GM18861 (cell line): ENCODE results near the gene STPG2.
A peak's percentile ranks its signal among the peaks of the same experiment; 100 is the strongest.
"Not testable (repeated sequence)": the region's sequence is repeated elsewhere in the genome, so short reads cannot be mapped to it uniquely, and the experiment has no call there.

Experiments
- ATAC-seq: cut with Tn5 transposase; IDR thresholded peaks from one replicate; pipeline ENCODE4 v1.9.1; 2021; ENCODE audit not compliant: unreplicated experiment

Gene STPG2

DNA sequence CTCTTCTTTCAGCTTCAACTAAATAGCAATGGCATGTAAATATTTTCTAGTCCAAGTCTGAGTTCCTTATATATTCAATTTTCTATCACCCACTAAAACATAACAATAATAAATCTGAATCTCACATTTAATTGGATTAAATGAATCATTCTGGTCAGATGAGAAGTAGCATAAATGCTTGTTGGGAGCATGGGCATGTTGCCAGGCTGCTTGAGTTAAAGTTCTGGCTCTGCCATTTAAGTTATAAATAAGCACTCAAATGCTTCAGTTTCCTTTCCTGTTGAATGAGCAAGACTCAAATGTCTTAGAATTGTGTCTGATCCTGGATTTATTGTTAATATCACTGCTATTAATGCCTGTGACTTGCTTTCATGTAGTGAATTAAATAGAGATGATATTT lies 496.3 kb downstream of the STPG2 start:
- ATAC-seq = no peak

DNA sequence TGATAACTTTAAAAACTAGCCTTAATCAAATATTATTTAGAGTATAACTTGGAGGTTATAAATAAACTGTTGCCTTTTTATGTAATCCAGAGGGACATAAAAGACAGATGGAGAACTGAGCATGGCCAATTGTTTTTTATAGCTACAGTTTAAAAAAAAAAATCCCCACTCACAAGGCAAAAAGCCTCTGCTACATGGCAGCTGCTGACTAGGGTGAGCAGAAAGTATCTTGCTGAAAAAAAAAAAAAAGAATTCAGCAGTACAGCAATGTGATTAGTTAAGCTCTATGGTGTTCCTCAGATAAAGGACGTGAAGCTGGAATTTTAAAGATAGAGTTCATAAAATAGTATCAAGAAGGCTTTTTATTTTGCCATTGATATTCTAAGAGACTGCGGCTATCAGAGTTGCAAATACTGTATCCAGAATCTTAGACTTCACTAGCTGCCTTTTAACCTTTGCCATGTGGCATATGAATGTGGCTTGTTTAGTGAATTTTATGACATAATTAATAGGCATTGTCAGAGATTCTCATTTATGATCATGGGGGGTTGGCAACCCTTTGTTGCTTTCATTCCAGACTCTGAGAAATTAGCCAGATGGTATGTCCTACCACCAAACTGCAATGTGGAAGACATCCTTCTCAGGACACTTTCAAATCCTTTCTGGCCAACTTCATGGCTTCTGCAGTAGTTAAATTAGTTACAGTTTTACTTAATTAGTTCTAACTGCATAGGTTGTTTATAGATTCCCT lies 498.0 kb downstream of the STPG2 start:
- no peak for ATAC-seq

- ATAC-seq = no peak
These were observed 500.1 kb downstream of the STPG2 start for GRCh38 chr4:97643179-97643578.

GRCh38 chr4:97639961-97640360 lies 503.3 kb downstream of the STPG2 start:
- ATAC-seq = no peak

- not testable (repeated sequence) for ATAC-seq
These were observed 509.4 kb downstream of the STPG2 start for GRCh38 chr4:97633831-97634230.

GRCh38 chr4:97627750-97628149 lies 515.5 kb downstream of the STPG2 start:
- ATAC-seq = no peak

GRCh38 chr4:97624204-97624603 lies 519.1 kb downstream of the STPG2 start:
- ATAC-seq = no peak

DNA sequence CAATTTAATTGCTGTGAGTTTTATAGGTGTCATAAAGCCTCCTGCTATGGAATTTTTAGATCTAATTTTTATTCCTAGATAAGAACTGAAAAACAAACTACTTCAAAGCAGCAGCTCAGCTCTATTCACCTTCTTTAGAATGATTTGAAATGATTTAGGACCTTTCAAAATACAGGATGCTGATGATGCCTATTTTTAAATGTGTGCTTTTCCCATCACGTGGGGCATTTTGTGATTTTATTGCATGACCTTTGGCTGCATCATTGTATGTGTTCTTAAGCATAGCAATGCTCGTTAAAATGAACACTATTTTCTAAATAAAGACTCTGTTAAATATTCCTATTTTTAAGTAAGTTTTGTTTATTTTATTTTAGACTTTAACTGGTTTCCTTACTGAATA lies 537.3 kb downstream of the STPG2 start:
- no peak for ATAC-seq

- no peak for ATAC-seq
These were observed 550.0 kb downstream of the STPG2 start for GRCh38 chr4:97593248-97593647.

GRCh38 chr4:97590266-97590665 lies 553.0 kb downstream of the STPG2 start:
- ATAC-seq = no peak

GRCh38 chr4:97589481-97590196 lies 553.6 kb downstream of the STPG2 start:
- ATAC-seq = no peak

DNA sequence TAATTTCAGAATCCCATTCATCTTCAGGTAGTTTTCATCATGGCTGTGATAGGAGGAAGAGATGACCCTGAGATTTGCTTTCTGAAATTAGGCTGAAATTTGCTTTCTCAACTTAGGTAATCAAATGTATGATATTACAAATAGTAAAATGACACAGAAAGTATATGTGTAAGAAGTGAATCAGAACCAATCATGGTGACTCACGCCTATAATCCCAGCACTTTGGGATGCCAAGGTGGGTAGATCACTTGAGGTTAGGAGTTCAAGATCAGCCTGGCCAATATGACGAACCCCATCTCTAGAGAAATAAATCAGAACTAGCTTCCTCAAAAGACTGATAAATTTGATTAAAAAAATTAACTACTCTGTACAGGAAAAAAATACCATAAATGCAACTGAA lies 555.4 kb downstream of the STPG2 start:
- ATAC-seq = no peak

DNA sequence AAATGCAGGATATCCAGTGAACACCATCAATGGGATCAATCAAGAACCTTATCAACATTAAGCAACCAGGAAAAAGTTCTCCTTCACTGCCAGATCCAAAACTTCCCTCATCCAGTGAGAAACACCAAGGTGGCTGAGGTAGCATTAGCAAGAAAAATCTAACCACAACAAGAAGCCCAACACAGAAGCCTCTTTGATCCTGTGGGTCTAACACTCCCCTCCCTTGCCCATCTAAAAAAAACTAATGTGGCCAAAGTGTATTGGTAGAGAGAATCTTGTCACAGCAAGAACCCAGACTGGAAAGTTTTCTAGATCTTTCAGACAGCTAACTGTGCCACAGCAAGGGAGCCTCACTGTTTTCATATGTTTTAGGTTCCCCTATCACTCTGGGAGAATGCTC lies 558.0 kb downstream of the STPG2 start:
- ATAC-seq = no peak

DNA sequence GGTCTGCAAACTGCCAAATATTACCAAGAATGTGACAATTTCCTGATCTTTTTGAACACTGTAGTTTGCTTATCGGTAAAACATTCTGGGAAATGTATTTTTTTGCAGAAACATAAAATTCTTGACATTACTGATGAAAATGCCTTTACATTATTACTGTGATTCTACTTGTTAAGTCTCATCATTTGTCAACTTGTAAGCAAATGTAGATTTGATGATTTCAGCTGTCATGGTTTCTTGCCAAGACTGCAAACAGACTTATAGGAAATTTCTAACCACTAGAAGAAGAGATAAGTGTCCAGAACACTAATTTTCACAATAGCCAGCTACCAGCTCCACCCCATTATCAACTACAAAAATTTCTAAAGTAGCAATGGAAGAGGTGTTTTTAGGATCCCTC lies 560.4 kb downstream of the STPG2 start:
- ATAC-seq = no peak

GRCh38 chr4:97577004-97577403 lies 566.3 kb downstream of the STPG2 start:
- ATAC-seq = no peak

DNA sequence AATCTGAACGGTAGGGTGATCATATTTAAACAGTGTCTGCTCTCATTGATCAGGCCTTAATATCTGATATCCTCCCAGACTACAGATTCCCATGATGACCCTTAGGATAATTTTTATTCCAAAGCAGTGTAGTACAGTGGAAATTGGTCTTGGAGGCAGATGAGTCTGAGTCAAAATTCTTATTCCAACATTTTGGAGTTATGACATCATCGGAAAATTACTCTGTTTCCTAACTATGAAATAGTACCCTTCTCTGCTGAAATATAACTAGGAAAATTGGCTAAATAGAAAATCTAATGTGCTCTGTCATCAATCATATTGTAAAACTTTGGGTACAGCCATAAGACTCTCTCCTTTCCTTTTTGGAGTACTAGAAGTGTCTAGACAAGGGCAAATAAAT lies 583.3 kb downstream of the STPG2 start:
- no peak for ATAC-seq

DNA sequence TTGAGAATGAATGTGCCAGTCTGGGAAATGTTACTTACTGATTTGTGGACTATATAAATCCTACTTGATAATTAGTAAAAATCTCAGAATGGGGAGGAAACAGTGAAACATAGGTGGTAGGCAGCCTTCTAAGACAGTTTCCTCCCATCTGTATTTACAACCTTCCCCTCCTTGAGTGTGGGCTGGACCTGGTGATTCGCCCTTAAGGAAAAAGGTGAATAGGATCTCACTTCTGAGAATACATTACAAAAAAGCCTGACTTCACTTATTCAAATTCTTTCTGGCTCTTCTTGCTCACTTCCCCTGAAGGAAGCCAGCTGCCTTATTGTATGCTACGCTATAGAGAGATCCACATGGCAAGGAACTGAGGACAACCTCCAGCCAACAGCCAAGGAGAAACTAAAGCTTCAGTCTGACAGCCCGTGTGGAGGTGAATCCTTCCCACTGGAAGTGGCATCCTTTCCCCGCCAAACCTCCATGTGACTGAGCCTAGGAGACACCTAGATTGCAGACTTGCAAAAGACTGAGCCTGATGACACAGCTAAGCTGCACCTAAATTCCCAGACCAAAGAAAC lies 585.0 kb downstream of the STPG2 start:
- ATAC-seq = no peak

DNA sequence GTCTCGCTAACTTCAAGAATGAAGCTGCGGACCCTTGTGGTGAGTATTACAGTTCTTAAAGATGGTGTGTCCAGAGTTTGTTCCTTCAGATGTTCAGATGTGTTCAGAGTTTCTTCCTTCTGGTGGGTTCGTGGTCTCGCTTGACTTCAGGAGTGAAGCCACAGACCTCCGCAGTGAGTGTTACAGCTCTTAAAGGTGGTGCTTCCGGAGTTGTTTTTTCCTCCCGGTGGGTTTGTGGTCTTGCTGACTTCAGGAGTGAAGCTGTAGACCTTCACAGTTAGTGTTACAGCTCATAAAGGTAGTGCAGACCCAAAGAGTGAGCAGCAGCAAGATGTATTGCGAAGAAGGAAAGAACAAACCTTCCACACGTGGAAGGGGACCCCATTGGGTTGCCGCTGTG lies 592.6 kb downstream of the STPG2 start:
- not testable (repeated sequence) for ATAC-seq

GRCh38 chr4:97548943-97549583 lies 594.2 kb downstream of the STPG2 start:
- peak; percentile 62 for ATAC-seq

GRCh38 chr4:97548186-97548585 lies 595.1 kb downstream of the STPG2 start:
- ATAC-seq = no peak

DNA sequence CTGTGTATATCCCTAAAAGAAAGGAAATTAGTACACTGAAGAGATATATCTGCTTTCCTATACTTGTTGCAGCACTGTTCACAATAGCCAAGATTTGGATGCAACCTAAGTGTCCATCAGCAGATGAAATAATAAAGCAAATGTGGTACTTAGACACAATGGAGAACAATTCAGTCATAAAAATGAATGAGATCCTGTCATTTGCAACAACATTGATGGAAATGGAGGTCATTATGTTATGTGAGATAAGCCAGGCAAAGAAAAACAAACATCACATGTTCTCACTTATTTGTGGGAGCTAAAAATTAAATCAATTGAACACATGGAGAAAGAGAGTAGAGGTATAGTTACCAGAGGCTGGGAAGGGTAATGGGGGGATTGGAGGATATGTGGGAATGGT lies 611.9 kb downstream of the STPG2 start:
- no peak for ATAC-seq

DNA sequence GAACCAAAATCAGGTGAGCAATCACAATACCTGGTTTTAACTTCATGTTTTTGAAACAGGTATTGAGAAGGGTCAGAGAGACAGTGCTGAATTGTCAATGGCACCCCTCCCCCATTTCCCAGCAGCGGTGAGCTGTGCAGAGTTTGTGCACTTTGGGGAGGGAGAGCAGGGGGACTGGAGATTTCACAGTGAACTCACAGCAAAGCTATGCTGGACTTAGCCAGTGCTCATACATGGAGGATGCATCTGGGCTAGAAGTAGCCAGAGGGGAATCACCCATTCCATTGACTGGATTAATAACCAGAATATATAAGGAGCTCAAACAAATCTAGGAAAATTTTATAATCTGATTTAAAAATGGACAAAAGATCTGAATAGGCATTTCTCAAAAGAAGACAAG lies 612.6 kb downstream of the STPG2 start:
- ATAC-seq = no peak
